K562 (cell line): ENCODE measurements around the gene STX18.

Experiments used
- ARNT ChIP-seq, 2 experiments: fragments of 450-650 bp; IDR thresholded peaks; 2 replicates each; pipeline ENCODE4 v1.6.1; 2016; ENCODE audit warnings: mild to moderate bottlenecking in 1 of 2
- GABPB1 ChIP-seq: sonication (generic); formaldehyde crosslinking; IDR thresholded peaks from 2 replicates; pipeline ENCODE4 v1.8.0; 2022; ENCODE audit warnings: mild to moderate bottlenecking, missing genetic modification reagents
- MEIS2 ChIP-seq: fragments of 450-650 bp; IDR thresholded peaks from 2 replicates; pipeline ENCODE4 v1.6.1; 2014; ENCODE audit warnings: mild to moderate bottlenecking; ENCODE audit not compliant: partially characterized antibody
- NEUROD1 ChIP-seq: fragments of 150-350 bp; IDR thresholded peaks from 2 replicates; pipeline ENCODE4 v1.6.1; 2014; ENCODE audit warnings: borderline replicate concordance, low read length, low read depth; ENCODE audit not compliant: partially characterized antibody
- NRF1 ChIP-seq, 2 experiments: fragments of 450-650 bp; IDR thresholded peaks in 1 of 2; conservative IDR thresholded peaks in 1 of 2; 2 replicates each; pipeline ENCODE4 v1.6.1; 2014; ENCODE audit warnings: mild to moderate bottlenecking in 2 of 2
- SMAD1 ChIP-seq: fragments of 150-350 bp; IDR thresholded peaks from 2 replicates; pipeline ENCODE4 v1.6.1; 2014; ENCODE audit warnings: low read length, low read depth; ENCODE audit not compliant: partially characterized antibody
- SMC3 ChIP-seq: conservative IDR thresholded peaks from 2 replicates; pipeline ENCODE4 v1.6.1; 2011; ENCODE audit warnings: low read depth, low read length, improper control_type of control experiment; ENCODE audit not compliant: insufficient read depth
- TAF1 ChIP-seq: IDR thresholded peaks from 2 replicates; pipeline ENCODE4 v1.6.1; 2011; ENCODE audit warnings: mild to moderate bottlenecking, low read length, moderate library complexity; ENCODE audit not compliant: insufficient read depth, control insufficient read depth, severe bottlenecking; ENCODE audit errors: extremely low read depth
- TF ChIP-seq, protein P1 (sequence below), 3 experiments: IDR thresholded peaks in 2 of 3; conservative IDR thresholded peaks in 1 of 3; 2 replicates each; pipeline ENCODE4 v1.5.1; 2011 to 2012; ENCODE audit warnings: low read length in 3 of 3, mild to moderate bottlenecking in 3 of 3, control low read depth in 2 of 3, improper control_type of control experiment in 1 of 3, inconsistent platforms in 1 of 3, low read depth in 1 of 3, mixed read lengths in 1 of 3, moderate library complexity in 1 of 3; ENCODE audit not compliant: insufficient read depth in 2 of 3

DNA sequence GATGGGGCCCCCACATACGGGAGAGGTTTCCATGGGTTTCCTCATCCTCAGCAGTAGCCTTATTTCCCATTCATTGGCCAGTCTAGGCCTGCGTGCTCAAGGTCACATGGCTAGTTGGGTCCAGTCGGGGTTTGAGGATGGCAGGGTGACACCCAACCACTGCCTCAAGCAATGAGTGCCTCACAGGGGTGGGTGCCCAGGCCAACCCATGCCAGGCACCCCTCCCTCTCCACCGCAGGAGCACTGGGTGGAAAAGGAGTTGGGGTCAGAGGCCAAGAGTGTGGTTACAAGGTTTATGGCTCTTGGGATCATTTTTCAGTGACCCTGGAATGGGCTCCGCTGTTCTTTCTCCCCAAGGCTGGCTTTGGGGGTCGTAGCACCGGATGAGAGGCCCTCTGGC is 151.8 kb downstream of the STX18 start:
- no peak for TF ChIP-seq SMC3
- no peak for TF ChIP-seq NRF1 (conservative IDR thresholded peaks at IDR 0.05 in 1 of 2, IDR thresholded peaks at IDR 0.05 in 1 of 2)
- no peak for TF ChIP-seq SMAD1
- no peak for TF ChIP-seq TAF1
- TF ChIP-seq GABPB1, result no peak
- no peak for TF ChIP-seq MEIS2
- TF ChIP-seq ARNT (IDR thresholded peaks at IDR 0.05), result no peak
- TF ChIP-seq, protein P1, sequence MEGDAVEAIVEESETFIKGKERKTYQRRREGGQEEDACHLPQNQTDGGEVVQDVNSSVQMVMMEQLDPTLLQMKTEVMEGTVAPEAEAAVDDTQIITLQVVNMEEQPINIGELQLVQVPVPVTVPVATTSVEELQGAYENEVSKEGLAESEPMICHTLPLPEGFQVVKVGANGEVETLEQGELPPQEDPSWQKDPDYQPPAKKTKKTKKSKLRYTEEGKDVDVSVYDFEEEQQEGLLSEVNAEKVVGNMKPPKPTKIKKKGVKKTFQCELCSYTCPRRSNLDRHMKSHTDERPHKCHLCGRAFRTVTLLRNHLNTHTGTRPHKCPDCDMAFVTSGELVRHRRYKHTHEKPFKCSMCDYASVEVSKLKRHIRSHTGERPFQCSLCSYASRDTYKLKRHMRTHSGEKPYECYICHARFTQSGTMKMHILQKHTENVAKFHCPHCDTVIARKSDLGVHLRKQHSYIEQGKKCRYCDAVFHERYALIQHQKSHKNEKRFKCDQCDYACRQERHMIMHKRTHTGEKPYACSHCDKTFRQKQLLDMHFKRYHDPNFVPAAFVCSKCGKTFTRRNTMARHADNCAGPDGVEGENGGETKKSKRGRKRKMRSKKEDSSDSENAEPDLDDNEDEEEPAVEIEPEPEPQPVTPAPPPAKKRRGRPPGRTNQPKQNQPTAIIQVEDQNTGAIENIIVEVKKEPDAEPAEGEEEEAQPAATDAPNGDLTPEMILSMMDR (IDR thresholded peaks at IDR 0.05 in 2 of 3, conservative IDR thresholded peaks at IDR 0.05 in 1 of 3; ENCODE audit: insufficient read depth in 2 of 3, low read depth in 1 of 3, low read length in 3 of 3), result no peak
- TF ChIP-seq NEUROD1, result no peak
